Ovary (tissue), 3 donors: ENCODE measurements around the gene NPAS3.

Experiments
- EP300 ChIP-seq: sonication (generic); formaldehyde crosslinking; IDR thresholded peaks from one replicate; pipeline ENCODE4 v1.6.1; 2017; ENCODE audit warnings: antibody characterized with exemption
- POLR2A ChIP-seq: fragments of 450-650 bp; IDR thresholded peaks from one replicate; pipeline ENCODE4 v1.6.1; 2017; ENCODE audit warnings: antibody characterized with exemption, mild to moderate bottlenecking, moderate library complexity
- TF ChIP-seq, protein P1 (sequence below), 3 donors: fragments of 450-650 bp in 2 of 3; fragments of 200-600 bp in 1 of 3; IDR thresholded peaks; one replicate each; pipeline versions ENCODE4 v1.5.1 to v1.8.0; 2016 to 2022; ENCODE audit warnings: antibody characterized with exemption in 3 of 3, mild to moderate bottlenecking in 1 of 3
- donor health status: DM: no; HTN: no; CAD: no.

DNA sequence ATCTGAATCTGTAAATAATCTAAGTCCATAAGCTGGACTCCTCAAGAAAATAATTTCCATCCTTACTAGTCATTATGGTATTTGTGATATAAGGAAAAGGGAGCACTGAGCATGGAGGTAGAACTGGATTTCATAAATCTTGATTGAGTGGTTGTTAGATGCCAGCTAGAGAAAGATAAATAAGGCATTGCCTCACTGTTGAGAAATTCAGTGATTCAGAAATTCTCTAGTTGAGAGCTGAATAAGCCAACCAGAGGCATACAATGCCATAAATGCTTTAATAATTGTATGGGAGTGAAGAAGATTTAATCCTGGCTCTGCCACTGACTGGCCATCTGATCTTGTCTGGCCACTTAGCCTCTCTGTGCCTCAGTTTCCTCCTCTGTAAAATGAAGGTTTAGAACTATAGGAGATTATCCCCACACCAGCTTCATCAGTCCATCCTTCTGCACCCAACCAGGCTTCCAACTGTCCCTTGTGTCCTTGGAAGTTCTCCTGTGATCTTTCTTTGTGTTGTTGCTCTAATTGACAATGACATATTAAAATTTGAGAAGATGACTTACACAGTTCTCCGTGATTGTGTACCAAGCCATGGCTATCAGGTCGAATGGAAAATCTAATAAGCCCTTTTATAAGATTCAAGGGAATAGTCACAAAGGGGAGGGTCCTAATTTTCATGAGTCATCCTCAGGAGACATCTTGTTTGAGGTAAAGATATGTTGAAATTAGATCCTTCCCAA is 617.9 kb downstream of the NPAS3 start:
- TF ChIP-seq, protein P1, sequence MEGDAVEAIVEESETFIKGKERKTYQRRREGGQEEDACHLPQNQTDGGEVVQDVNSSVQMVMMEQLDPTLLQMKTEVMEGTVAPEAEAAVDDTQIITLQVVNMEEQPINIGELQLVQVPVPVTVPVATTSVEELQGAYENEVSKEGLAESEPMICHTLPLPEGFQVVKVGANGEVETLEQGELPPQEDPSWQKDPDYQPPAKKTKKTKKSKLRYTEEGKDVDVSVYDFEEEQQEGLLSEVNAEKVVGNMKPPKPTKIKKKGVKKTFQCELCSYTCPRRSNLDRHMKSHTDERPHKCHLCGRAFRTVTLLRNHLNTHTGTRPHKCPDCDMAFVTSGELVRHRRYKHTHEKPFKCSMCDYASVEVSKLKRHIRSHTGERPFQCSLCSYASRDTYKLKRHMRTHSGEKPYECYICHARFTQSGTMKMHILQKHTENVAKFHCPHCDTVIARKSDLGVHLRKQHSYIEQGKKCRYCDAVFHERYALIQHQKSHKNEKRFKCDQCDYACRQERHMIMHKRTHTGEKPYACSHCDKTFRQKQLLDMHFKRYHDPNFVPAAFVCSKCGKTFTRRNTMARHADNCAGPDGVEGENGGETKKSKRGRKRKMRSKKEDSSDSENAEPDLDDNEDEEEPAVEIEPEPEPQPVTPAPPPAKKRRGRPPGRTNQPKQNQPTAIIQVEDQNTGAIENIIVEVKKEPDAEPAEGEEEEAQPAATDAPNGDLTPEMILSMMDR (IDR thresholded peaks at IDR 0.05) = no peak
- TF ChIP-seq EP300 (no peak), POLR2A (no peak)
